GM12891 (cell line): ENCODE data around the gene DEDD2.

ENCODE experiments used
- DNase-seq: peaks from one replicate; pipeline ENCODE4 v3.0.0; 2011; ENCODE audit warnings: low spot score; ENCODE audit not compliant: insufficient read length
- FAIRE-seq: peaks from 2 replicates; lab custom pipeline; 2011; peaks lifted over from hg19 to GRCh38; lab: Jason Lieb, UNC
- PAX5 ChIP-seq: IDR thresholded peaks from 2 replicates; pipeline ENCODE4 v1.6.1; 2011; ENCODE audit warnings: low read length, moderate library complexity, mild to moderate bottlenecking; ENCODE audit not compliant: insufficient read depth, severe bottlenecking
- POLR2A ChIP-seq: IDR thresholded peaks from 2 replicates; pipeline ENCODE4 v1.6.1; 2011; ENCODE audit warnings: low read depth, low read length, control low read depth
- POLR2AphosphoS5 ChIP-seq: IDR thresholded peaks from 2 replicates; pipeline ENCODE4 v1.6.1; 2011; ENCODE audit warnings: low read depth, low read length, control low read depth
- POU2F2 ChIP-seq: IDR thresholded peaks from 2 replicates; pipeline ENCODE4 v1.6.1; 2011; ENCODE audit warnings: low read depth, mild to moderate bottlenecking, control low read depth, low read length, moderate library complexity
- SPI1 ChIP-seq: IDR thresholded peaks from 2 replicates; pipeline ENCODE4 v1.6.1; 2011; ENCODE audit warnings: low read depth, low read length, control low read depth
- TAF1 ChIP-seq: IDR thresholded peaks from 2 replicates; pipeline ENCODE4 v1.6.1; 2011; ENCODE audit warnings: low read depth, low read length, control low read depth

The DEDD2 gene

DNA sequence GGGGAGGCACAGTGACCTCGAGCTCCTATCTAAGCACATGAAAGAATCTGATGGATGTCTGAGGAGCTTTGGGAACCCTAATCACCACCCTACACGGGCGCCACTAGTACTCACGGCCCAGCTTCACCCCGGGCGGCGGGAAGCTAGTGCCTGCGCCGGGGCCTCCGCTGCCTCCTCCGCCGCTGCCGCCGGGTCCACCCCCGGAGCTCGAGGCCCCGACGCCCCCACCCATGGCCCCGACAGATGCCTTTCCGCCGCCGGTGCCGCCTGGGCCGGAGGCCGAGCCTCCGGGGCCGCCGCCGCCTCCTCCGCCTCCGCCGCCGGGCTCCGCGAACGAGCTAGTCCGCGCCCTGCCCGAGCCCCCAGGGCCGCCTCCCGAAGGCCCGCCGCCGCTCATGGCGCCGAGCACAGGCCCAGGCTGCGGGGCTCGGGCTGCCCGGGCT lies 24.6 kb upstream of the DEDD2 start:
- TF ChIP-seq SPI1: no peak
- no peak for TF ChIP-seq TAF1
- no peak for DNase-seq
- no peak for FAIRE-seq

- no peak for TF ChIP-seq TAF1
- TF ChIP-seq POLR2A: no peak
- TF ChIP-seq POU2F2: no peak
- DNase-seq (no peak), FAIRE-seq (no peak)
Observed at GRCh38 chr19:42241279-42241678, 23.8 kb upstream of the DEDD2 start.

- TF ChIP-seq PAX5 (no peak), POLR2A (no peak), POLR2AphosphoS5 (no peak), TAF1 (no peak), POU2F2 (no peak), SPI1 (no peak)
- DNase-seq (no peak), FAIRE-seq (no peak)
Observed at GRCh38 chr19:42239544-42240220, 22.2 kb upstream of the DEDD2 start.

GRCh38 chr19:42235181-42235580 lies 17.7 kb upstream of the DEDD2 start:
- FAIRE-seq: no peak
- TF ChIP-seq SPI1 (no peak), POLR2AphosphoS5 (no peak), POU2F2 (no peak), TAF1 (no peak), POLR2A (no peak), PAX5 (no peak)
- no peak for DNase-seq

GRCh38 chr19:42234364-42234763 lies 16.9 kb upstream of the DEDD2 start:
- FAIRE-seq (no peak), DNase-seq (no peak)
- TF ChIP-seq POLR2AphosphoS5: no peak
- TF ChIP-seq TAF1: no peak
- TF ChIP-seq SPI1: no peak
- no peak for TF ChIP-seq POLR2A
- no peak for TF ChIP-seq POU2F2
- no peak for TF ChIP-seq PAX5

DNA sequence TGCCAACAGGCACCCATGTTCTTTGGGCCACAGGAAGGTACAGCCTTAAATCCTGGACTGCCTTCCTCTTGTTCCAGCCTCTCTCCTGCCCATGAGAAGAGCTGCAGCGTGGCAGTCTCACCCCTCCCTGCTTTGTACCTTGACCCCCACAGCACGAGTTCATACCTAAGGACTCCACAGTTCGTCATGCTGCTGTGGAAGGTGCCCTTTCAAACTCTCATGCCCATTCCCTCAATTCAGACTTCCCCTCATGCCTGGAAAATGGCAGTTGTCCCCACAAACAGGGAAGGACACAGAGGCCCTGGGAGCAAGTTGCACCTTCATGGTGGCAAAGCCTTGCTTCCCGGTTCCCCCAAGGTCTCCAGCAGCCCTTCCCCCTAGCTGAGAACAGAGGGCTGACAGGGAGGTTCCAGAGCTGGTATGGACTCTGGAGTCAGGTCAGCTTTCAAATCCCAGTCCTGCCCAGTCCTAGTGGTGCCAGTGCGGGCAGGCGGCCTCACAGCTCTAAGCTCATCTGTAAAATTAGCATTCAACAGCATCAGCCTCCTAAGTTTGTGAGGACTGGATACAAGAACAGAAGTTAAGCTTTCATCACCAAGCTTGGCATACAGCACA lies 16.3 kb upstream of the DEDD2 start:
- DNase-seq (no peak), FAIRE-seq (no peak)
- TF ChIP-seq PAX5: no peak
- no peak for TF ChIP-seq POLR2A
- TF ChIP-seq POU2F2: no peak
- no peak for TF ChIP-seq POLR2AphosphoS5

GRCh38 chr19:42233106-42233505 lies 15.6 kb upstream of the DEDD2 start:
- TF ChIP-seq SPI1: no peak
- TF ChIP-seq PAX5: no peak
- no peak for TF ChIP-seq POU2F2
- TF ChIP-seq TAF1: no peak
- TF ChIP-seq POLR2AphosphoS5: no peak
- TF ChIP-seq POLR2A: no peak
- DNase-seq: no peak
- no peak for FAIRE-seq

DNA sequence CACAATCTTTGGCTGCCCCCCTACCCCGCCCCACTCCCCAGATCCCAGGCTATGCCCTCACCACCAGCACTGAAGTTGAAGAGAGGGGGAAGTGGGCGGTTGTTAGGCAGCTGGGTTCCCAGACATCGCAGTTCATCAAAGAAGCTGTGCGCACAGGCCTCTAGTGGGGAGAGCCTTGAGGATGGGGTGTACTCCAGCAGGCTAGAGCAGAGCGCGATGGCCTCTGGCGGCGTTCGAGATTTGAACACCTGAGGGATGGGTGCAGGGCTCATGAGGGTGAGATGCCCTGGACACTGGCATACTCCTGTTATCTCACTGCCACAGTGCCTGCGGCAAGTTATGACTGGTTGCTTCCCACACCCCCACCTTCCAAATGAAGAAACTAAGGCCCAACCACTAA lies 15.0 kb upstream of the DEDD2 start:
- TF ChIP-seq SPI1 (no peak), POLR2AphosphoS5 (no peak), PAX5 (no peak)
- DNase-seq (no peak), FAIRE-seq (no peak)

DNA sequence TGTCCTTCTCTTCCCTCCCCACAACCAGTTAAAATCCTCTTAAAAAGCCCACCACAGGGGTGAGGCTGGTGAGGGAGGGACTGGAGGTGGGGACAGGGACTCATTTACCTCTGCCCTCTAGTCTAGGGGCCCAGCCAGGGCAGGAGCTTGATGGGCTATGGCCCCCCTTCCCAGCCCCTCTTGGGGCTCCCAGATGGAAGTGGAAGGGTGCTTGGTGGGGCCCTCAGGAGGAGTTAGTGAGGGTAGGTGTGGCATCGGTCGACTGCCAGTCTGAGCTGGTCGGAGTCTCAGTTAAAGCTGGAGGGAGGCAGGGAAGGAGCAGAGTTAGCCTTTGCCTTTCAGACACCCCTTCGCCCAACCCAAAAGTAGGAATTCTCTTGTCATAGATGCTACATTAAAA lies 13.1 kb upstream of the DEDD2 start:
- TF ChIP-seq SPI1: no peak
- TF ChIP-seq PAX5: no peak
- no peak for TF ChIP-seq POU2F2
- no peak for TF ChIP-seq POLR2AphosphoS5
- no peak for TF ChIP-seq POLR2A
- no peak for TF ChIP-seq TAF1
- DNase-seq: no peak
- FAIRE-seq: no peak

DNA sequence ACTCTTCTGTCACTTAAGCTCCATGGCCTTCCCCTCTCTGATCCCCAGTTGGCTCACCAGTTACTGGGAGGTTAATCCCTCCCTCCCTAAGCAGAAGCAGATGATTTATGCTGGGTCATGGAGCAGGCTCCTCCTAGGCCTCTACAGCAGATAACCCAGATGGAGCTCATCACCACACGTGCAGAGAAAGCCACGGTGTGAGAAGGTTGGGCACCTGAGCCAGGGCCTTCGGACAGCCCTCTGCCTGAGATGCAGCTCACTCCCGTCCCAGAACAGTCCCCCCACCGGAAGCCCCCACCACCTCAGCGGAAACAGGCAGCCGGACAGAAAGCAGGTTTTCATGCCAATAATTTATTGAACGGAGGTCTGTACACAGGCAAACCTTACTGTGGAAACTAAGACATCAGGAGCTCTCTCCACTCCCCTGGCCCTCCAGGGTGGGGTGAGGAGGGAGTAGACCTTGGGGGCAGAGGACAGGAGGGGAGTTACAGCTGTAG lies 12.4 kb upstream of the DEDD2 start:
- TF ChIP-seq POLR2A (no peak), TAF1 (no peak), PAX5 (no peak), POLR2AphosphoS5 (no peak), POU2F2 (no peak), SPI1 (no peak)
- no peak for DNase-seq
- no peak for FAIRE-seq
